ENCODE data around the gene LYPLA2.

The LYPLA2 gene

DNA sequence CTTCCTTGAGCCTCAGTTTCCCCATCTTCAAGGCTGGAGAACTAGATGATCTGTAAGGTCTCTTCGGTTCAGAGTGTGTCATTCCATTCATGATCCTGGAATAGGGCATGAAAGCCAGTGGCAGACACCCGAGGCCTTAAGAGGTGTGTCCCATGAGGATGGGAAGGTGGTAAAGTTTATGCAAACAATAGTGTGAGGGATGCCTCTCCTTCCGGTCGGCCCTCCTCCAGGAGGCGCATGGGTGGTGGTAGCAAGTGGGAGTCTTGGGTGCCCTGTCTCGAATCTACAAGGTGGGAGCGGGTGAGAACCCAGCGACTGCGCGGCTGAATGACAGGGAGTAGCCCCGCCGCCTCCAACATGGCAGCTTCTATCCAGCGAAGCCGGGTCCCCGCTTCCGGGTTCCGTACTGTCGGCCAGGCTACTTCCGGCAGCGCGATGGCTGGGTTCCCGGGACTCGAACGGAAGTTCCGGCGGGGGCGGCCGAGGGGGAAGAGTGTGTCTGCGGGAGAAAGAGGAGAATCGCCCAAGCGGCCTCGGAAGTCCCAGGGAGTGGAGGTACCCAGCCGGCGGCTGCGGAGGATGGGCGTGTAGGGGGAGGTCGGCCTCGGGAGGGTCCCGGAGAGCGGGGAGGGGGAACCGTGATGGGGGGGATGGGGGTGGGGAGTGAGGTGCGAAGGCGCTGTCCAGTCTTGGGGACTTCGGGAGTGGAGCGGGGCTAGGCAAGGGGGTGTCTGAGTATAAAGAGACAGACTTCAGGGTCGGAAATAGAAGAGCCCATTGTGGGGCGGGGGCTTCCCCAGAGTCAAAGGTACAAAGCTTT lies at the start of gene LYPLA2:
Gene LYPLA2 (plus strand): TSS at position 450 of the 820 bp plus-strand sequence. CDS start 1,538 bp downstream, outside the sequence.
- peak; percentile 39 for DNase-seq

DNA sequence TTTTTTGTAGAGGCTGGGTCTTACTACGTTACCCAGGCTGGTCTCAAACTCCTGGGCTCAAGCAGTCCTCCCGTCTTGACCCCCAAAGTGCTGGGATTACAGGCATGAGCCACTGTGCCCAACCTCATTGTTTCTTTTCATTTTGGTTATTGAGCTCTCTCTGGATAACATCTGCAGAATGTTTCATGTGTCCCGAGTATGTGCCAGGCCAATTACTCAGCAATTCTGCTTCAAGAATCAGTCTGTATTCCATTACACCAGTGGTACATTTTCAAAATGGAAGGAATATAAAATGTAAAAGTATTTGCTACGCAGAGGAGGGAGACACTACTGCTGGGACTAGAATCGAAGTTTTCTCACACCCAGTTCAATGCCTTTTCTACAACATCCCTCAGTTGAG lies 49.3 kb upstream of the LYPLA2 start:
- DNase-seq, result no peak

DNA sequence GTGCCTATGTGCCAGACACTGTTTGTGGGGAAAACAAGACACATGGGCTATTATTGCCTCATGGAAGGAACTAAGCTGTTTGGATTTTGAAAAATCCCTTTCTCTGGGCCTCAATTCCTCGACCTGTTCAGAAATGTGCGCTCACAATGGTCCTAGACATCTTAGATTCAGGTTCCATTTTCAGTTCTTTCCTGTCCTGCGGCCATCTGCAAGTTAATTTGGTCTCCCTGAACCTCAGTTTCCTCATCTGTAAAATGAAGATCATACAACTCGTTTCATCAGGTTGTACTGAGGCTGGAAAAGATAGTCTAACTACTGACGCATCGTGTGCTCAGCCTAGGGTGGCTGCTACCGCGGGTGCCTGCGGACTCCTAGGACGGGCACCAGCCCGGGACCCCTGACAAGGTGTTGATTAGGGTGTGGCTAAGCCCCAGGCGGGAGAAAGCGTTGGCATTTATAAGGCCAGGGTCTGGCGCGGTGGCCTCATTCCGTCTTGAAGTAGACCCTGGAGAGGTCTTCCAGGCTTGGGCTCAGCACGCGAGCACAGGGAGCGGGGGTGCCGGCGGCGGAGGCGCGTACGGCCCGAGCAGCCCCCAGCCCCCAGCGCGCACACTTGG lies 48.2 kb upstream of the LYPLA2 start:
- no peak for DNase-seq

DNA sequence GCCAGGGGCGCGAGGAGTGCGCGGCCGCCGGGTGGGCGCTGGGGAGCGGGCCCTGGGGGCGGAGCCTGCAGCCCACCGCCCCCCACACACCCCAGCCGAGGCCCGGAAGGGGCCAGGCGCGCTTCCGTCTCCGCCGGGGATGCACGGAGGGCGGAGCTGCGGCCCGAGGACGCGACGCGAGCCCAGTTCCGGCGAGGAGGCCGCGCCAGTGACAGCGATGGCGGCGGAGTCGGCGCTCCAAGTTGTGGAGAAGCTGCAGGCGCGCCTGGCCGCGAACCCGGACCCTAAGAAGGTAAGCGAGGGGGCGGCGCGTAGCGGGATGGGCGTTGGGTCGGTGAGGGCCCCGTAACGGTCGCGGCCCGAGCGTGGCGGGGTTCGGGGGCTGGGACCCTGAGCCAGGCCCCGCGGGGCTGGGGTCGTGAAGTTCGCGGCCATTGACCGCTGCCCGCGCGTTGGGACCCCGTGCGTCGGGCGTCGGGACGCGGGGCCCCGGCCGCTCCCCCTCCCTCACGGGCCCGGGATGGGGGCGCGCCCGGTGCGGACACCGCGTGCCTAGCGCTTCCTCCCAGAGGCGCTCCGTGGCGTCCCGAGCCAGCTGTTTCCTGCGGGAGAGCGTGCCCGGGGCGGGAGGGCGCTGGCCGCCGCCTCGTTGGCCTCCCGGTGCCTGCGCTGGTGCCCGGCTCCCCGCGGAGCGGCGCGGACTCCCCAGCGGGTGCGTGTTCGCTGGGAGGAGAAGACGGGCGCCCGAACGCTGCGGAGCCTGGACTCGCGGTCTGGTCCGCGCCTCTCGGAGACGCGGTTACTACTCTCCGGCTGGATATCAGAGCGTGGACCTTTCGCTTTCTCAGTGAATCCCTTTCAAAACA lies 47.4 kb upstream of the LYPLA2 start, which contains the start of gene ELOA:
Gene ELOA (plus strand): TSS at position 185 of the 866 bp plus-strand sequence. CDS start 33 bp downstream, at position 218.
- peak; percentile 13 for DNase-seq

DNA sequence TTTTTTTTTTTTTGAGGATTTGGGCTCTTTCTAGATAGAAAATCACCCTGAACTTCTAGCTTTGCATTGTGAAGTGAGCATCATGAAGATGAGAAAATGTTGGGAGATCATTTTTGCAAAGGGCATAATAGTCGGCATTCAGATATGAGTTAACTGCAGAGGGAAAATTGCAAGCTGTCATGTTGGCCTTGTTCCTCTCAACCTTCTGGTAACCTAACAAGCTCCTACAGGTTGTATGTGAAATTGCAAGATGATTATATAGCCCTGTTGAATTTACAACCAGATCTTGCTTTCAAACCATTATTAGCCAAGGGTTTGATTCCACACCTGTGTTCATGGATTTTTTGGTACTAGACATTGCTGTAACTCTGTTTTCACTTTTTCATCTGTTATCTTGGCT lies 45.4 kb upstream of the LYPLA2 start:
- DNase-seq, result no peak

DNA sequence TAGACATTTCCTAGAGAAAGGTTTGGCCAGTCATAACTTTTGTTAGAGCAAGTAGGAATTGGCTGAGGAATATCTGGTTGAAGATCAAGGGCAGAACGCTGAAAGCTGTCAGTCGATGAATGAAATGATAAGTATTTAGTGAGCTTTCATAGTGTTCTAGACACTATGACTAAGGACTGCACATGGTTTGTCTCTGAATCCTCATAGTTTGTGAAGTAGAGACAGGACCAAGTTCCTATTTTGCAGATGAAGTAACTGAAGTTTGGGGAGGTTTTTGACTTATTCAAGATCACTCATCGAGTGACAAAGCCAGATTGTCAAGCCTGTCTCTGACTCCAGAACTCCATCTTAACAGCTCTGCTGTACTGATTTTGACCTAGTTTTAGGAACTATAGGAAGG lies 42.9 kb upstream of the LYPLA2 start:
- no peak for DNase-seq

DNA sequence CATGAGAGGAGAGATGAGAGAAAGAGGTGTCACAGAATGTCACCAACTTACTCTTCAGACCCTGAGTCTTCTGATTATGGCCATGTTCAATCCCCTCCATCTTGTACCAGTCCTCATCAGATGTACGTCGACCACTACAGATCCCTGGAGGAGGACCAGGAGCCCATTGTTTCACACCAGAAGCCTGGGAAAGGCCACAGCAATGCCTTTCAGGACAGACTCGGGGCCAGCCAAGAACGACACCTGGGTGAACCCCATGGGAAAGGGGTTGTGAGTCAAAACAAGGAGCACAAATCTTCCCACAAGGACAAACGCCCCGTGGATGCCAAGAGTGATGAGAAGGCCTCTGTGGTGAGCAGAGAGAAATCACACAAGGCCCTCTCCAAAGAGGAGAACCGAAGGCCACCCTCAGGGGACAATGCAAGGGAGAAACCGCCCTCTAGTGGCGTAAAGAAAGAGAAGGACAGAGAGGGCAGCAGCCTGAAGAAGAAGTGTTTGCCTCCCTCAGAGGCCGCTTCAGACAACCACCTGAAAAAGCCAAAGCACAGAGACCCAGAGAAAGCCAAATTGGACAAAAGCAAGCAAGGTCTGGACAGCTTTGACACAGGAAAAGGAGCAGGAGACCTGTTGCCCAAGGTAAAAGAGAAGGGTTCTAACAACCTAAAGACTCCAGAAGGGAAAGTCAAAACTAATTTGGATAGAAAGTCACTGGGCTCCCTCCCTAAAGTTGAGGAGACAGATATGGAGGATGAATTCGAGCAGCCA lies 39.7 kb upstream of the LYPLA2 start:
- no peak for DNase-seq

DNA sequence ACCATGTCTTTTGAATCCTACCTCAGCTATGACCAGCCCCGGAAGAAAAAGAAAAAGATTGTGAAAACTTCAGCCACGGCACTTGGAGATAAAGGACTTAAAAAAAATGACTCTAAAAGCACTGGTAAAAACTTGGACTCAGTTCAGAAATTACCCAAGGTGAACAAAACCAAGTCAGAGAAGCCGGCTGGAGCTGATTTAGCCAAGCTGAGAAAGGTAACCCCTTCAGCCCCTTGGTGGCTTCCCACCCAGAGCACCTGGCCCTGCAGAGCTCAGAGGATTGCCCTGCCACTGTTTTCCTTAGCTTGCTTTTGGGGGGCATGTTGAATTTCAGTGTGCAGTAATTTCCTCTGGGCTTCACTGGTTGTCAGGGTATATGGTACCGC lies 39.1 kb upstream of the LYPLA2 start:
- no peak for DNase-seq

DNA sequence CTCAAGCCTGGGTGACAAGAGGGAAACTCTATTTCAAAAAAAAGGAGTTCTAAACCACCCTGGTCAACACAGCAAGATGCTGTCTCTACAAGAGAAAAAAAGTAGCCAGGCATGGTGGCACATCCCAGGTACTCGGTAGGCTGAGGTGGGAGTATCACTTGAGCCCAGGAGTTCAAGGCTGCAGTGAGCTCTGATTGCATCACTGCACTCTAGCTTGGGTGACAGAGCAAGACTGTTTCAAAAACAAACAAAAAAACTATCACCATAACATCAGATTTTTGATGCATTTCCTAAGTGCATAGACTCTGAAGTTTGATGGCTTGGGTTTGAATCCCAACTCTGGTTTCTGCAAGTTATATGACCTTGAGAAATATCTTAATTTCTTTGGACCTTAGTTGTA lies 38.0 kb upstream of the LYPLA2 start:
- no peak for DNase-seq

DNA sequence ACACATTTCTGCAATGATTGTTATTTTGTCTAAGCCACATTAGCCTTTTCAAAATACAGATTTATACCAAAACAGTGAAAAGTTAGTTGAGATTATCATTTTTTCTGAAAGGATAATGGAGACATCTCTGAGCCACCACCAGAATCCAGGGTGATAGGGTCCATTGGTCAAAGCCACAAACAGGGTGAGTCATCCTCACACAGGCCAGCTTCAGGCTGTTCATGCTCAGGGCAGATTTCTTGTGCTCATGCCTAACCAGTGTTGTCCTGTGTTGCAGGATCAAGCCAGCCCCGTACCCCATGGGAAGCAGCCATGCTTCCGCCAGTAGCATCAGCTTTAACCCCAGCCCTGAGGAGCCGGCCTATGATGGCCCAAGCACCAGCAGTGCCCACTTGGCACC lies 34.3 kb upstream of the LYPLA2 start:
- no peak for DNase-seq

DNA sequence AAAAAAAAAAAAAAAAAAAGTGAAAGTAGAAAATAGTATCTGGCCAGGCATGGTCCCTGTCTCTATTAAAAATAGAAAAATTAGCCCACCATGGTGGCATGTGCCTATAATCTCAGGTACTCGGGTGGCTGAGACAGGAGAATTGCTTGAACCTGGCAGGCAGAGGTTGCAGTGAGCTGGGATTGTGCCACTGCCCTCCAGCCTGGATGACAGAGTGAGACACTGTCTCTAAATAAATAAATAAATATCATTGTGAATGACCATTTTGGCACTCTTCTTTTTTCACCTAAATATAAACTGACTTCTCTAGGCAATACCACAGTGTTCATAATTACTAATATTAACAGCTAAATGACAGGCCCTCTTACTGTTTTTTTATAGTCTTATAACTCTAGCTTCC lies 33.1 kb upstream of the LYPLA2 start:
- no peak for DNase-seq

DNA sequence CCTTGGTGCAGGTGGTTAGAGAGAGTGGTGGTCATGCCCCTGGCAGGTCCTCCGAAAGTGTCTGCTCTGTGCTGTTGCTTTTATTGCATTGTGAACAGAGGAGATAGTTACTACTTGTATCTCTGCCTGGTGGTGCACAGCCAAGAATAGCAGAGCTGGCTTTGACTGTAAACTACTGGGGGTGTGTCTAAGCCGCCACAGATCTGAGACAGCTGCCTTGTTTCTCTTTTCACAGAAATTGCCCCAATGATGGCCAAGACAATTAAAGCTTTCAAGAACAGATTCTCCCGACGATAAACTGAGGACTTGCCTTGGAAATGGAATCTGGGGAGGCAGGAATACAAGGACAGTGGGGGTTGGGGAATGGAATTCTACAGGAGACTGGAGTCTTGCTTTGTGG lies 31.7 kb upstream of the LYPLA2 start:
- no peak for DNase-seq

DNA sequence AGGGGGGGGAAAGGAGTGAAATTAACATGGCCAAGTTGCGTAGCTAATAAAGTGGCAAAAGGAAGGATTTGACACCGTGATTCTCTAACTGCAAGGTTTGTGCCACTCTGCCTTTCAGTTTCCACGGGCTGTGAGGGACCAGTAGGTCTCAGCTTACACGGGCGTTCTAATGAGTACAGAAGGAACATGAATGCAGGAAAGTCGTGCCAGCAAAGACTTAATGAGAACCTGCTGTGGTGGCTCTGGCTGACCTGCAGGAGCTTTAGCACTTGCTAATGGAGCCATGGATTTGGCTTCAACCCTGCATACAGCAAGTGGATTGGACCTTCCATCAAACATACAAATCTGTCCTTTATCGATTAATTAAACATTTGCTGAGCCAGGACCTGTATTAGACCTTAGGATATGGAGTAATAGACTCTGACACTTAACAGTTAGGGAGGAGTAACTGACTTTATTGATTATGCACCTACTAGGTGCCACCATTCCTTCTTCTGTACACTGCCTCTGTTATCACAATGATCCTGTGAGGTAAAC lies 27.8 kb upstream of the LYPLA2 start:
- DNase-seq, result no peak

DNA sequence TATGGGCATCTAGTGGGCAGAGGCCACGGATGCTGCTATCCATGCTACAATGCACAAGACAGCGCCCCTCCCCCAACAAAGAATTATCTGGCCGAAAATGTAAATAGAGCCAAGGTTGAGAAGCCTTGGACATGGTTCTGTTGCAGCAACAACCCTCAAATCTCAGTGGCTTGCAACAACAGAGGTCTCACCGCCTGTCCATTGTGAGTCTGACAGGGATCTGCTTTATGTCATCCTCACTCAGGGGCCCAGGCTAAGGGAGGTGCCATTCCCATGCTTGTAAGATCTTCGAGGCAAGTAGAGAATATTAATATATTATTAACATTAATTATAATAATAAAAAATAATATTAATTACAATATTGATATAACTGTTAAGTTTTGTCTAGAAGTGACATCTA lies 22.2 kb upstream of the LYPLA2 start:
- no peak for DNase-seq

DNA sequence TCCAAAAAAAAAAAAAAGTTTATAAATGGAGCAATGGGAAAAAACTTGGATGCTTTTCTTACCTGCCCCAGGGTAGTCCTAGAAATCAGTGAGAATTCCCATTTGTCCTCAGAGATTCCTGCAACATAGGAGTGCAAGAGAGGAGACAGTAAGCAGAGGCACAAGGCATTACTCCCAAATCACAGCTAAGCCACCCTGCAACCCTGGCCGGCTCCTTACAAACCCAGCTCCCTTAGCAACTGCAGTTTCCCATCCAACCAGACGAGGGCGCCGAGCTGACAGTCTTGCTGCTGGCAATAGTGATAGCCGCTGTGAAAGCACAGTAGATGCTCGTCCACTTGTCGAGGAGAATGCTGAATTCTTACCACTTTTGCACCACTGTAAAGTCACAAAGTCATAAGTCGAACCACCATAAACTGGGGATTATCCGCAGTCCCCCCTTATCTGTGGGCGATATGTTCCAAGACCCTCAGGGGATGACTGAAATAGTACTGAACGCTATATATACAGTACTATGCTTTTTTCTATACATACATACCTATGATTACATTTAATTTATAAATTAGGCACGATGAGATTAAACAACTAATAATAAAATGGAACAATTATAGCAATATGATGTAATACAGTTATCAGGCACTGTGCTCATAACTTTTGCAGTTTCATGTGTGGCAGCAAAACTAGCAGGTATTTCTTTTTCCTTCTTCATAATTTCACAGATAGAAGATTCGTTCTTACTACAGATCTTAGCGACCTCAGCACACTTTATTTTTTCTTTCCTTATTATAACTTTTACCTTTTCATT lies 18.7 kb upstream of the LYPLA2 start:
- peak; percentile 15 for DNase-seq

DNA sequence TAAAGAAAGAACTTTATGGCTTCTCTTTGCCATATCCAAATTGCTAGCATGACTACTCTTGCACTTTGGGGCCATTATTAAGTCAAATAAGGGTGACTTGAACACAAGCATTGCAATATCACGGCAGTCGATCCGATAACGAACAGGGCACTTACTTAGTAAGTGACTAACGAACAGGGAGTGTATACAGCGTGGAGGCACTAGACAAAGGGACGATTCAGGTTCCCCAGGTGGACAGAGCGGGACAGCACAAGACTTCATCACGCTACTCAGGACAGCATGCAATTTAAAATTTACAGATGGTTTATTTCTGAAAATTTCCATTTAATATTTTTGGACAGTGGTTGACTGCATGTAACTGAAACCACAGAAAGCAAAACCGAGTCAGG lies 18.1 kb upstream of the LYPLA2 start:
- DNase-seq, result no peak

DNA sequence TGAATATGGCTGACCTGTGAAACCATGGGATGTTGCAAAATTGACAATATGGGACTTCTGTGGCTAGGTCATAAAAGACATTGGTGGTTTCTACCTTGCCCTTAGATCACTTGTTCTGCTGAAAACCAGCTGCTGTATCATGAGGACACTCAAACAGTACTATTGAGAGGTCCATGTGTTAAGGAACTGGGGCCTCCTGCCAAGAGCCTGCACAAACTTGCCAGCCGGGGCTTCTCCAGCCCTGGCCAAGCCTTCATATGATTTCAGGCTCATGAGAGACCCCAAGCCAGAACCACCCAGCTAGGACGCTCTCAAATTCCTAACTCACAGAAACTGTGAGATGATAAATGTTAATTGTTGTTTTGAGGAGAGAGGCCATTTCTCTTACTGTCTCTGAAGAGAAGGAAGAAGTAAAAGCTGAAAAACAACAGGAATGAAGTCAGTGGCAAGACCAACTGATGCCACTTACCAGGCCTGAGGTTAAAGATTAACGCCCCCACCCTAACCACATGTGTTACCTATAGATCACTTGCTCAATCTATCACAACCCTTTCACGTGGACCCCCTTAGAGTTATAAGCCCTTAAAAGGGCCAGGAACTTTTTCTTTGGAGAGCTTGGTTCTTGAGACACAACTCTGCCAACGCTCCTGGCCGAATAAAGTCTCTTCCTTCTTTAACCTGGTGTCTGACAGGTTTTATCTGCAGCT lies 16.6 kb upstream of the LYPLA2 start:
- no peak for DNase-seq

DNA sequence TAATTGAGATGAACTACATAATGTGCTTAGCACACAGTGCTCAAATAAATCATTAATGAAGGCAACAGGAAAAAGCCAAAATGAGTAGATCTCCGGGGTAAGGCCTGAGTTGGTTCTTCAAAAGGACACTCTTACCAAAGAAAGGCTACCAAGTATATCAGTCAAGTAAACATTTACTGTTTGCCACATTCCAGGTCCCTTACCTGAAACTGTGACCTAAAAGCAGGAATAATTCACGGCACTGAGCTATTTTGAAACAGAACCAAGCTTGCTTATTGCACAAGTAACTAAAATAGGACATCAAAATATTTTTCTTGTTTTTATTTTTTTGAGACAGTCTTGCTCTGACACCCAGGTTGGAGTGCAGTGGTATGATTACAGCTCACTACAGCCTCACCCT lies 14.7 kb upstream of the LYPLA2 start:
- DNase-seq, result no peak

DNA sequence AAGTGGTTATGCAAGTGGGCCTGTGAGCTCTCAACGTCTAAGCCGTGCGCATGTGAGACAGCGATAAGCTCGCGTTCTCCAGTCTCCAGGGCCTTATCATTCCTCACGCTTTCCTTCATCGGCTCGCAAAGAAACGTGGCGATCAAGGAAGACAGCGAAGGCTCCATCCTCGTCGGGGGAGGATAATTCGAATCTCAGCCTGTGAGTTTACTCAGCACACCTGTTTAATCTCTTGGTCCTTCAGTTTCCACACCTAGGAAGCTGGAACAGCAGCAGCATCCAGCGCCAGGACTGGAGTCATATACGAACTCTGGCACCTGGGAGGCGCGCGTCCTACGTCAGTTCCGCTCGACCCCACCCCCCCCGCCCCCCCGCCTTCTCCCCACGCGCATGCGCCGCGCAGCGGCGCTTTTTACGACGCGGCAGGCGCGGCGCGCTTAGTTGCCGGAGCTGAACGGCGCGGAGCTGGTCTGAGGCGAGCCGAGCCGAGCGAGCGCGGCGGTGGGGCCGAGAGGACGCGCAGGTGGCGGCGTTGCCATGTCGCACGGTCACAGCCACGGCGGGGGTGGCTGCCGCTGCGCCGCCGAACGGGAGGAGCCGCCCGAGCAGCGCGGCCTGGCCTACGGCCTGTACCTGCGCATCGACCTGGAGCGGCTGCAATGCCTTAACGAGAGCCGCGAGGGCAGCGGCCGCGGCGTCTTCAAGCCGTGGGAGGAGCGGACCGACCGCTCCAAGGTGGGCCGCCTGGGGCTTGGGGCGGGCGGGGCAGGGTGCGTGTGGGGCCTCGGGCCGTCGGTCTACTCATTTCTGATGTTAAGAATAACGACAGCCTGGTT lies 12.7 kb upstream of the LYPLA2 start, which contains the start of gene PITHD1:
Gene PITHD1 (plus strand): TSS at position 440 of the 836 bp plus-strand sequence. CDS start 98 bp downstream, at position 538.
- DNase-seq, result peak; percentile 31
